Sigmoid colon (tissue), 7 donors: Measurements from ENCODE around the gene TMEM233. TPM values are rescaled to one million over a fixed set of nuclear protein-coding genes. Genes with fewer than 3 reads are reported as not detected.

ENCODE experiments used
- DNase-seq: peaks from one replicate; pipeline ENCODE4 v3.0.0-alpha.2; 2019
- H3K27ac ChIP-seq, 4 donors: fragments of 200-600 bp; sonication (generic); one replicate each; pipeline ENCODE4 v1.5.1; 2016 to 2019; ENCODE audit warnings: mild to moderate bottlenecking in 1 of 4
- H3K27me3 ChIP-seq, 3 donors: fragments of 200-600 bp; sonication (generic); one replicate each; pipeline ENCODE4 v1.5.1; 2019; ENCODE audit warnings: mild to moderate bottlenecking in 1 of 3
- H3K36me3 ChIP-seq, 4 donors: fragments of 200-600 bp; sonication (generic); one replicate each; pipeline ENCODE4 v1.5.1; 2016 to 2019
- H3K4me1 ChIP-seq, 4 donors: fragments of 200-600 bp; sonication (generic); one replicate each; pipeline ENCODE4 v1.5.1; 2017 to 2019
- H3K4me3 ChIP-seq, 4 donors: fragments of 200-600 bp; sonication (generic); one replicate each; pipeline ENCODE4 v1.5.1; 2017 to 2019; ENCODE audit warnings: mild to moderate bottlenecking in 2 of 4, moderate library complexity in 1 of 4
- H3K9me3 ChIP-seq, 4 donors: fragments of 200-600 bp in 3 of 4; sonication (generic) in 3 of 4; one replicate each; pipeline versions ENCODE4 v1.5.1 to v1.6.1; 2013 to 2019
- CTCF ChIP-seq, 4 experiments: fragments of 450-650 bp in 3 of 4; fragments of 200-600 bp in 1 of 4; IDR thresholded peaks; one replicate each; pipeline ENCODE4 v1.5.1; 2016 to 2019; ENCODE audit warnings: antibody characterized with exemption in 4 of 4, mild to moderate bottlenecking in 3 of 4, moderate library complexity in 2 of 4
- EP300 ChIP-seq, 4 donors: sonication (generic); formaldehyde crosslinking; IDR thresholded peaks; one replicate each; pipeline ENCODE4 v1.6.1; 2017; ENCODE audit warnings: antibody characterized with exemption in 4 of 4
- POLR2A ChIP-seq, 2 donors: fragments of 450-650 bp; IDR thresholded peaks; one replicate each; pipeline ENCODE4 v1.6.1; 2016; ENCODE audit warnings: antibody characterized with exemption in 2 of 2, mild to moderate bottlenecking in 2 of 2, moderate library complexity in 2 of 2
- POLR2AphosphoS5 ChIP-seq, 4 donors: sonication (generic); formaldehyde crosslinking; IDR thresholded peaks; one replicate each; pipeline ENCODE4 v1.6.1; 2017; ENCODE audit warnings: antibody characterized with exemption in 4 of 4
- WGBS, 2 donors: extraction: QIAGEN DNeasy Blood & Tissue Kit; methylation state at CpG; one replicate each; pipeline ENCODE4 v1.1.7; 2013; 5-methylcytosine and 5-hydroxymethylcytosine counted together
- intact Hi-C: fragments of 100-400 bp; cut with DNase I; formaldehyde crosslinking; loops from one replicate; pipeline ENCODE4 v1.15.1; 2023
- polyA plus RNA-seq, 3 donors: library from polyadenylated mRNA; stranded (reverse); fragments of 200-250 nt; gene quantifications; one replicate each; pipeline ENCODE4 v1.2.3, GENCODE V29; 2013
- small RNA-seq, 3 donors: library from RNA; depleted of rRNA; stranded (forward); fragments of <200 nt; gene quantifications; one replicate each; pipeline ENCODE3, GENCODE V24; 2016
- total RNA-seq, 4 donors: library from RNA; depleted of rRNA; stranded (reverse); fragments of >200 nt; gene quantifications; one replicate each; pipeline ENCODE4 v1.1.0, GENCODE V29; 2016
- donor health status: healthy with polysubstance abuse.
- donor health status: Bipolar disorder and iron deficiency.
- donor health status: healthy.

Gene TMEM233
- total and polyA plus RNA-seq, 7 donors = 0.10 TPM; not detected in 6

GRCh38 chr12:119691202-119691810 lies 97.7 kb downstream of the TMEM233 start:
- WGBS, 2 donors = 57 to 80% methylated on average over 6 of the region's 6 CpGs
- no peak overlapping the region for H3K4me3 ChIP-seq
- H3K27ac ChIP-seq = no peak overlapping the region
- intact Hi-C loops = no loop called here
- peaks cover 0 to 10% (median 9%) of the 10 kb centered on the region in 4 donors for H3K4me1 ChIP-seq
- H3K9me3 ChIP-seq = no peaks in the 10 kb centered on the region
- TF ChIP-seq CTCF (IDR thresholded peaks at IDR 0.05) (no peak), EP300 (IDR thresholded peaks at IDR 0.05) (no peak), POLR2A (IDR thresholded peaks at IDR 0.05) (no peak), POLR2AphosphoS5 (IDR thresholded peaks at IDR 0.05) (no peak)
- H3K36me3 ChIP-seq = no peaks in the 10 kb centered on the region
- DNase-seq = no peak
- no peaks in the 10 kb centered on the region for H3K27me3 ChIP-seq

- H3K27me3 ChIP-seq = no peaks in the 10 kb centered on the region
- WGBS, 2 donors = 20 to 62% methylated on average over 5 of the region's 5 CpGs
- no peaks in the 10 kb centered on the region for H3K36me3 ChIP-seq
- TF ChIP-seq POLR2AphosphoS5 (IDR thresholded peaks at IDR 0.05) (no peak), POLR2A (IDR thresholded peaks at IDR 0.05) (no peak)
- H3K4me1 ChIP-seq = peaks cover 0 to 10% (median 9%) of the 10 kb centered on the region in 4 donors
- intact Hi-C loops = no loop called here
- DNase-seq = no peak
- H3K4me3 ChIP-seq = no peak overlapping the region
- H3K9me3 ChIP-seq = no peaks in the 10 kb centered on the region
- H3K27ac ChIP-seq = no peak overlapping the region
Observed at GRCh38 chr12:119692410-119692809, 98.8 kb downstream of the TMEM233 start.

Small RNAs within 50 kb of the gene (small RNA-seq; reads per million reads assigned to genes)
- gene RN7SKP197 = 0 reads per million in 3 donors

Other genes with a start within 250 kb of the TMEM233 start
- 10 to 100 TPM; 18.5 to 44.3 (median 19.7) TPM for gene PRKAB1, start 74.4 kb downstream of the TMEM233 start, total RNA-seq
- gene PRKAB1, start 74.4 kb downstream of the TMEM233 start, polyA plus RNA-seq = 10 to 100 TPM; 31.4 to 52.5 (median 52.3) TPM